Omental fat pad (tissue), 4 donors: Measurements from ENCODE around the gene GPX8. TPM values are rescaled to one million over a fixed set of nuclear protein-coding genes. Genes with fewer than 3 reads are reported as not detected.

Source experiments
- ATAC-seq: fragments of 150-250 bp; one replicate; pipeline ENCODE4 v1.9.1; 2016; ENCODE audit warnings: mild to moderate bottlenecking, moderate library complexity; ENCODE audit not compliant: low FRiP score
- DNase-seq: peaks from one replicate; pipeline ENCODE4 v3.0.0-alpha.2; 2019; ENCODE audit warnings: low spot score
- total RNA-seq, 4 donors: library from RNA; depleted of rRNA; stranded (reverse); fragments of >200 nt; gene quantifications; one replicate each; pipeline ENCODE4 v1.1.0, GENCODE V29; 2016
- TF ChIP-seq, protein P1 (sequence below), 3 donors: fragments of 450-650 bp; IDR thresholded peaks; one replicate each; pipeline ENCODE4 v1.5.1; 2016 to 2017; ENCODE audit warnings: antibody characterized with exemption in 3 of 3, mild to moderate bottlenecking in 3 of 3, moderate library complexity in 2 of 3

The GPX8 gene
- total RNA-seq, 4 donors from 2014 or later = 9.5 to 30.9 (median 17.7) TPM

DNA sequence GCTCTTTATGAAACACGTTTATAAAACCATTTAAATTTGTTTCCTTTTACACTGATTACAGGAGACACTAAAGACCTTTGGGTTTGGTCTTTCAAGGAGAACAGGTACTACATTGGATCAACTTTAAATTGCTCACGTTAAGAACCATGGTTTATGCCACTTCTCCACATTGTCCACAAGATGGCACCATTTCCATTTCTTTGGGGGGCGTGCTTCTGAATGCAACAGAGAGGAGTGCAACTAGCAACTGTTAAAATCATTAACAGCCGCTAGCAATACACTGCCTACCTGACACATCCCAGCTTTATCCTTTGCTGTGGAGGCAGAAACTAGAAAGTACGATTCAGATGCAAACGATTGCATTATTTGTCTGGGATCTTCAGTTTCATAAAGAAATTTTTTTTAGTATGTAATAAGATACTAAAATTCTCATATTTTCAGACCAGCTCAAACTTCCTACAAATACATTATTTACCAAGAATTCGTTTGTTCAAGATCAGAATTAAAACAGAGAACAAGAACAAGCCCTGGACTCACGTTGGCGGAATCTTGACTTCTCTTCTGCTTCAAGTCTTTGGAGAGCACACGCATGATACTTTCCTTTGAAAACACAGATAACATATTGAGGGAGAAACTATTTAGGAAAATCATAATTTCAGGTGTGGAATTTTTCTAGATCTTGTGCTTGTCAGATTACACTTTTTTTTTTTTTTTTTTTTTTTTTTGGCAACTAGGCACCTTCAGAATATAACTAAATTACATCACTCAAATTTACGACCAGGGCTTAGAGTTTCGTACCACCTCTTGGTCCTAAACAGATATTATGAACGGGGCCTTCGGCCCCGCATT lies 12.3 kb downstream of the GPX8 start:
- peak; percentile 72 for ATAC-seq
- TF ChIP-seq, protein P1, sequence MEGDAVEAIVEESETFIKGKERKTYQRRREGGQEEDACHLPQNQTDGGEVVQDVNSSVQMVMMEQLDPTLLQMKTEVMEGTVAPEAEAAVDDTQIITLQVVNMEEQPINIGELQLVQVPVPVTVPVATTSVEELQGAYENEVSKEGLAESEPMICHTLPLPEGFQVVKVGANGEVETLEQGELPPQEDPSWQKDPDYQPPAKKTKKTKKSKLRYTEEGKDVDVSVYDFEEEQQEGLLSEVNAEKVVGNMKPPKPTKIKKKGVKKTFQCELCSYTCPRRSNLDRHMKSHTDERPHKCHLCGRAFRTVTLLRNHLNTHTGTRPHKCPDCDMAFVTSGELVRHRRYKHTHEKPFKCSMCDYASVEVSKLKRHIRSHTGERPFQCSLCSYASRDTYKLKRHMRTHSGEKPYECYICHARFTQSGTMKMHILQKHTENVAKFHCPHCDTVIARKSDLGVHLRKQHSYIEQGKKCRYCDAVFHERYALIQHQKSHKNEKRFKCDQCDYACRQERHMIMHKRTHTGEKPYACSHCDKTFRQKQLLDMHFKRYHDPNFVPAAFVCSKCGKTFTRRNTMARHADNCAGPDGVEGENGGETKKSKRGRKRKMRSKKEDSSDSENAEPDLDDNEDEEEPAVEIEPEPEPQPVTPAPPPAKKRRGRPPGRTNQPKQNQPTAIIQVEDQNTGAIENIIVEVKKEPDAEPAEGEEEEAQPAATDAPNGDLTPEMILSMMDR (IDR thresholded peaks at IDR 0.05) = peak in 1 of 3 donors; percentile 69
- DNase-seq = no peak

DNA sequence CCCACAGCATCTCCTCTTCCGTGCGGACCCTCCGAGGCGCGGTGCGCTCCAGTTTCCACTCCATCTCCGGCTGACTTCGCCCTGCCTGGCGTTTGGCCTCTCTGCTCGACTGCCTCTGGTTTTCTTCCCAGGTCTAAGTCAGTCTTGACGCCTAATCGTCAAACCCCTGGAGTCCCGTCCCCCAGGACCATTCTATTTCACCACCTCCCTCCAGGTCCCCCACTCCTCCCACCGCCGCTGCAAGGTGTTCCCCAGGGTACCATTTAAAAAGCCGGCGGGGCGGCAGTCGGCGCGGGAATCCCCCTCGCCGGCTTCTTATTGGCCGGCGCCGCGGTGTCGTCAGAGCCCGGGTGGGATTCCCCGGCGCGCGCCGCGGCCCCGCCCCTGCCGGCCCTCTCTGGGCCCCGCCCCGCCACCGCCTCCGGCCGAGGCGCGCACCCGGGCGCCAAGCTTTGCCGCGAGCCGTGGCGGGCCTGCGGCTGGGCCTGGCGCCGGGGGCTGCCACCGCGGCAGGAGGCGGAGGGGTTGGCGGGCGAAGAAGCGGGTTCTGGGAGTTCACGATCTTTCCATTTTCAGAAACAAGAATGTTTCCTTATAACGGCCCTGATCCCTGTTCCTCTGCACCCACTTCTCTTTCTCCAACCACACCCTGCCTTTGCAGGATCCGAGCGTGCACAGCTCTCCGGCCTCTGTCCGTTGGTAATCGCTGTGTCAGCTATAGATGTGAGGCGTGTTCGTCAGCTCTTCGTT lies 13.1 kb downstream of the GPX8 start, which contains the start of gene CDC20B:
Gene CDC20B (minus strand): TSS at position 241 of the 750 bp plus-strand sequence. CDS start 177 bp downstream, at position 64.
- TF ChIP-seq, protein P1 (IDR thresholded peaks at IDR 0.05) = no peak
- peak; percentile 96 for ATAC-seq
- DNase-seq = peak; percentile 37

GRCh38 chr5:55173687-55174230 lies 13.8 kb downstream of the GPX8 start:
- TF ChIP-seq, protein P1 (IDR thresholded peaks at IDR 0.05) = no peak
- DNase-seq (no peak), ATAC-seq (no peak)

- no peak for DNase-seq
- no peak for ATAC-seq
These were observed 15.8 kb downstream of the GPX8 start for GRCh38 chr5:55175781-55176175.

GRCh38 chr5:55176176-55176818 lies 16.3 kb downstream of the GPX8 start:
- TF ChIP-seq, protein P1 (IDR thresholded peaks at IDR 0.05) = no peak
- no peak for DNase-seq
- no peak for ATAC-seq

More at GRCh38 chr5:55175781-55176175, 15.8 kb downstream of the GPX8 start:
- TF ChIP-seq, protein P1 (IDR thresholded peaks at IDR 0.05) = no peak

GRCh38 chr5:55177078-55177477 lies 17.1 kb downstream of the GPX8 start:
- TF ChIP-seq, protein P1 (IDR thresholded peaks at IDR 0.05) = no peak
- no peak for ATAC-seq
- no peak for DNase-seq
